ENCODE measurements around the gene IFRD1.
"Not testable (repeated sequence)": the region's sequence is repeated elsewhere in the genome, so short reads cannot be mapped to it uniquely, and the experiment has no call there.

IFRD1 gene

DNA sequence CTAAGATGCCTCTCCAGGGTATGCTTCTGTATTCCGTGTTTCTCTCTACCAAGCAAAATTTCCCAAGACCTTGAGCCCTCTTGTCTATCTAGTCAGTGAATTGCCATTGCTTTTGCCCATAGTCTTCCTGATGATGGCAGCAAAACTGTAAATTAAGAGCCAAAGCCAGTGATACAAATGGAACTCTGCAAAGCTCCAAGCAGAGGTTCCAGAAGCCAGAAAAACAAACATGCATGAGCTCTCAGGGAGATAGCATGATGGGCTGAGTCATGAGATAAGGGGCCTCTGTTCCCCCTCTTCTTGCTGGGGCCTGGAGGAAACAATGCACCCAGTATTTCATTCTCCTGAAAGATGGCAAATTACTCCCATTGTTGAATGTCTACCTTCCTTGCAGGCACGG lies 55.2 kb downstream of the IFRD1 start:
- Mint-ChIP-seq H3K9me3 (no peaks in the 10 kb centered on the region), H3K4me3 (no peak overlapping the region), H3K4me1 (ENCODE audit: low read depth) (peaks cover 6% of the 10 kb centered on the region), H3K27ac (no peak overlapping the region), H3K27me3 (ENCODE audit: low read depth) (peaks cover 2% of the 10 kb centered on the region), H3K36me3 (ENCODE audit: low read depth) (no peaks in the 10 kb centered on the region)
- DNase-seq (ENCODE audit: low spot score): no peak

DNA sequence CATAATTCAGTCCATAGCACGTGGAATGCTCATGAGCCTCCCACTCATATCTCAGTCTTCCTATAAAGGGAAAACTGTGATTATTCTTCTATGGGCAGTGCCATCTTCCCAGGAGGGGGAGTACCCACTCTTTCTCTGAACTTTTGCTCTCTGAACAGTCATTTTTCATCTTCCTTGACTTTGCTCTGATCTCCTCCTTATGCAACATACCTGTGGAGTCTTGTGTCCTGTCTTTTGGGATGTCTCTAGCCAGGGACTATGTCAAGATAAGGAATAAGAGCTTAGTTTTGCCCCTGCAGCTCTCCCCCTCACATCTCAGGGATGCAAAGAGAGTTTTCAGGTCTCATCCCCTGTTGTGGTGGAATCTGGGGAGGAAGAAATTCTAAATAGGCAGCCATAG lies 58.1 kb downstream of the IFRD1 start:
- H3K9me3 Mint-ChIP-seq: no peaks in the 10 kb centered on the region
- no peak for DNase-seq (ENCODE audit: low spot score)
- peaks cover 10% of the 10 kb centered on the region for H3K4me1 Mint-ChIP-seq (ENCODE audit: low read depth)
- H3K27ac Mint-ChIP-seq: no peak overlapping the region
- no peak overlapping the region for H3K4me3 Mint-ChIP-seq
- H3K27me3 Mint-ChIP-seq (ENCODE audit: low read depth): no peaks in the 10 kb centered on the region
- no peaks in the 10 kb centered on the region for H3K36me3 Mint-ChIP-seq (ENCODE audit: low read depth)

DNA sequence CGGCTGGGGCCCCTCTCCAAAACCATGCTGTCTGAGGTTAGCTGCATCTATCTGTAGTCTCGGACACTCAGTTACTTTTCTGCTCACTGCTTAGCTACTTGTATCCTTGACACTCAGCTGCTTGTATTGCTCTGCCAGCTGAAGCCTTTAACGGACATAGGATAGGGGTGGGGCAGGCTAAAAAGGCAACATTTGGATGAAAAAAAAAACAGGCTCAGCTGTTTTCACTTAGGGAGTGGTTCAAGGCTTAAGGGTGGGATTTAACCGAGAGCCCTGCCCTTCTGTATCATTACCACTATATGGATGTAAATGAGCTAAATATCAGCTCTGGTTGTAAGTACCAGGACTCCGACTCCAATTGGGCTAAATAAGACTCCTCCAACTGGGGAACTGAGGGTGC lies 59.1 kb downstream of the IFRD1 start:
- Mint-ChIP-seq H3K4me3 (no peak overlapping the region), H3K9me3 (no peaks in the 10 kb centered on the region), H3K27me3 (ENCODE audit: low read depth) (no peaks in the 10 kb centered on the region), H3K27ac (no peak overlapping the region), H3K36me3 (ENCODE audit: low read depth) (no peaks in the 10 kb centered on the region), H3K4me1 (ENCODE audit: low read depth) (peaks cover 10% of the 10 kb centered on the region)
- DNase-seq (ENCODE audit: low spot score): no peak

DNA sequence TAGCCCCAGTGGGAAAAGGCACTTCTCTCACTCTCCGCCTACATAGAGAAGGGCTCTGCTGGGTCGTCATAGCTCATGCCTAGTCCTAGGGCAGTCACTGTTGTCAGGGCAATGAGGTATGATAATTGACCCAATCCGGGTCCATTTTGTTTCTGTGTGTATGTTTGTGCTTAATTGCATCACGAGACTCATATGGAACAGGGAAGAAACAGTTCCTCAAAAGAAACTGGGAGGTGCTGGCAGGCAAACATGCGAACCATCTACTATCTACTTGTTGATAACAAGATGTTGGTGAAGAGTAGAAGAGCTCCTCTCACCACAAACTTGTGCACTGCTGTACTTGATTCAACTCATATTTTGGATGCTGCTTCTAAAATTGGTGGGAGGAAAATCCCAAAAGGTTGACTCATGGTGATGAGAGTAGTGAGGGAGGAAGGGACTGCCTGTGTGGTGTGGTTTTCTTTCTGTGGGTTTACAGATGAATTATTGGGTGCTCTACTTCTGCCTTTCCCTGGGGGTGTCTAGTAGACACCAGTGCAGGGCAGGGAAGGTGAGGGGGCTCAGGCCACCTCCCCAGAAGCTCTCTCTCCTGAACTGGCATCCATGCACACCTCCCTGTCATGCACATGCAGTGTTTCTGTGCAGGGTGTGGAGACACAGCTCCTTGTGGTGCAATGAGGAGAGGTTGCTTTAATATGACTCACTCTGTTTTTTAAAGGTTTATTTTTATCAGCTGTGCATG lies 59.9 kb downstream of the IFRD1 start:
- peaks cover 10% of the 10 kb centered on the region for H3K4me1 Mint-ChIP-seq (ENCODE audit: low read depth)
- DNase-seq (ENCODE audit: low spot score): peak; percentile 56
- H3K36me3 Mint-ChIP-seq (ENCODE audit: low read depth): no peaks in the 10 kb centered on the region
- no peaks in the 10 kb centered on the region for H3K27me3 Mint-ChIP-seq (ENCODE audit: low read depth)
- no peaks in the 10 kb centered on the region for H3K9me3 Mint-ChIP-seq
- H3K4me3 Mint-ChIP-seq: no peak overlapping the region
- H3K27ac Mint-ChIP-seq: no peak overlapping the region

DNA sequence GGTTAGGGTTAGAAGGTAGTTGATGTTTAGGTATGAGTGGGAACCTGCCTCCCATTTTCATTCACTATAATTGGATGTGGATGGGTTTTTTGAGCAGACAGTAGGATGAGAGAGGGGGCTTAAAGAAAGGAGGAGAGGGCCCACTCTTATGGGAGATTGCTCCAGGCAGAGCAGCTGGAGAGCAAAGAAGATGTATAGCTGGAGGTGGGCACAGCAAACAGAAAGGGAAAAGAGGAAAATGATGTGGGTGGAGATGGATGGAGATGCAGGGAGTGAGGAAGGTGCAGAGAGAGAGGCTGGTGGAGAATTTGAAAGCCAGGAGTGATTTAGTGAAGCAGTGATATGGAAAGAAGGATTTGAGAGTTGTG lies 60.5 kb downstream of the IFRD1 start:
- no peak for DNase-seq (ENCODE audit: low spot score)
- Mint-ChIP-seq H3K9me3 (no peaks in the 10 kb centered on the region), H3K36me3 (ENCODE audit: low read depth) (no peaks in the 10 kb centered on the region), H3K27me3 (ENCODE audit: low read depth) (no peaks in the 10 kb centered on the region), H3K4me3 (no peak overlapping the region), H3K4me1 (ENCODE audit: low read depth) (peaks cover 10% of the 10 kb centered on the region), H3K27ac (no peak overlapping the region)

DNA sequence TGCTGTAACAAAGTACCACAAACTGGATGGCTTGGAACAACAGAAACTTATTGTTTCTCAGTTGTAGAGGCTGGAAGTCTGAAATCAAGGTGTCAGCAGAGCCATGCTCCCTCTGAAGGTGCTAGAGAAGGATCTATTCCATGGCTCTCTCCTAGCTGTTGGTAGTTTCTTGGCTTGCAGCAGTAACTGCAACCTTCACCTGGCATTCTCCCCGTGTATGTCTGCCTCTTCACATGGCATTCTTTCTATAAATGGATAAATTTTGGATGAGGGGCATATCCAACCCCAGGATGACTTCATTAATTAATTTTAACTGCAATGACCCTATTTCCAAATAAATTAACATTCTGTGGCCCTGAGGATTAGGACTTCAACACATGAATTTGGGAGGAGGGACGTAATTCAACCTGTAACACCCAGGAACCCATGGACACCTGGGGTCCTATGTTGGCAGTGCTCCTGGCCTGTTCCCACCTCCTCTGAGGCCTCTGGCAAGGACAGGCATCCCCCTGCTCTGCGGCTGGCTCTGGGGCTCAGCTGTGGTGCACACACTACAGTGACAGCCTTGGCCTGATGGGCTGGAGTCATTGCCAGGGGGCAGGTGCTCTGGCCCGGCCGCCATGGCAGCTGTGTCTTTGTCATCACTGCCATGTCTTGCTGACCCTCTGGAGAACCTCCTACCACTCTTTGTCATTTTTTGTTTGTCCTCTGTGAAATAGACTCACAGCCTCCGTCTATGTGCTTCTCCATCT lies 61.4 kb downstream of the IFRD1 start:
- peaks cover 10% of the 10 kb centered on the region for H3K4me1 Mint-ChIP-seq (ENCODE audit: low read depth)
- H3K4me3 Mint-ChIP-seq: no peak overlapping the region
- no peak overlapping the region for H3K27ac Mint-ChIP-seq
- DNase-seq (ENCODE audit: low spot score): no peak
- no peaks in the 10 kb centered on the region for H3K36me3 Mint-ChIP-seq (ENCODE audit: low read depth)
- H3K9me3 Mint-ChIP-seq: no peaks in the 10 kb centered on the region
- H3K27me3 Mint-ChIP-seq (ENCODE audit: low read depth): no peaks in the 10 kb centered on the region

DNA sequence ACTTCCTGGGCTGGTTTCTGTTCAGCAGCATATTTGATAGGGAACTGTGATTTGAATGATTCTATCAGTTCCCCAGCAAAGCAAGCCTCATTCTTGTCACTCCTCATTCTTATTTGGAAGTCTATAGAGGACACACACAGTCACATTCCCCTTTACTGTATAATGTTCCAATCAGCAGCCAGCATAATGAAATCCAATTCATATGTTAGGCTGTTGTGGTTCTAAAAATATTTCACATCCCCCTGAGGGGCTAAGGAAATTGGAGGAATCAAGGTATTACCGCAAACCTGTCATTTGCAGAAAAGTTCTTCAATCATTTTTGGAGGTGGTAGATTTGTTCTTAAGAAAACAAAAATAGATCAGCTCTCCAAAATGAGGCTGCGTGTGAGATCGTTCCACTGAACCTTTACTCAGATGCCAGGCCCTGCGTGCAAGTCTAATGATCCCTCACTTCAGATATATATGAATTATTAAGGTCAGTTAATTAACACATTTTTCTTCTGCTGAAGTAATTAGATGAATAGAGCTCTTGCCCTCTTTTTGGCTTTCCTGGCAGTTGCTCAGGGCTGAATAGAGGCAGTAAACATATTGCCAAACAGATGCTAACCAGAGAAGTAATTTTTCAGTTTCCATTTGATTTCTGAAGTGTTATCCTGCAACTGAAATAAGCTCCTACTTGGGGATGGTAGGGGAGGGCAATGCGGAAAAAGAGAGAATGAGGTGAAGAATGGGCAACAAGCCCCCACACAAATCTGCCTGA lies 62.4 kb downstream of the IFRD1 start:
- Mint-ChIP-seq H3K27ac (no peak overlapping the region), H3K27me3 (ENCODE audit: low read depth) (peaks cover 3% of the 10 kb centered on the region), H3K4me3 (no peak overlapping the region), H3K9me3 (no peaks in the 10 kb centered on the region), H3K36me3 (ENCODE audit: low read depth) (no peaks in the 10 kb centered on the region), H3K4me1 (ENCODE audit: low read depth) (peaks cover 10% of the 10 kb centered on the region)
- DNase-seq (ENCODE audit: low spot score): no peak

DNA sequence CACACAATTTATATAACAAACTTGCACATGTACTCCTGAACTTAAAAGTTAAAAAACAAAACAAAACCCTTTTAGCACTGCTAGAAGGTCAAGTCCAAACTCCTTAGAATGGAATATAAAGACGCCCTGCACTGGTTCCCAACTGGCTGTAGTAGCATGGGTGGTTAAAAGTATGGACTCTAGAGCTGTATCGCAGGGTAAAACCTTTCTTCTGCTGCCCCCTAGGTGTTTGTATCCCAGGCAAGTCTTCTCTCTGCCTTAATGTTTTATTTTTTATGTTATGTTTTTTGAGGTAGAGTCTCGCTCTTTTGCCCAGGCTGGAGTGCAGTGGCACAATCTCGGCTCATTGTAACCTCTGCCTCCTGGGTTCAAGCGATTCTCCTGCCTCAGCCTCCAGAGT lies 65.7 kb downstream of the IFRD1 start:
- Mint-ChIP-seq H3K36me3 (ENCODE audit: low read depth) (no peaks in the 10 kb centered on the region), H3K9me3 (no peaks in the 10 kb centered on the region), H3K4me3 (no peak overlapping the region), H3K27me3 (ENCODE audit: low read depth) (peaks cover 8% of the 10 kb centered on the region), H3K4me1 (ENCODE audit: low read depth) (no peaks in the 10 kb centered on the region), H3K27ac (no peak overlapping the region)
- DNase-seq (ENCODE audit: low spot score): no peak

DNA sequence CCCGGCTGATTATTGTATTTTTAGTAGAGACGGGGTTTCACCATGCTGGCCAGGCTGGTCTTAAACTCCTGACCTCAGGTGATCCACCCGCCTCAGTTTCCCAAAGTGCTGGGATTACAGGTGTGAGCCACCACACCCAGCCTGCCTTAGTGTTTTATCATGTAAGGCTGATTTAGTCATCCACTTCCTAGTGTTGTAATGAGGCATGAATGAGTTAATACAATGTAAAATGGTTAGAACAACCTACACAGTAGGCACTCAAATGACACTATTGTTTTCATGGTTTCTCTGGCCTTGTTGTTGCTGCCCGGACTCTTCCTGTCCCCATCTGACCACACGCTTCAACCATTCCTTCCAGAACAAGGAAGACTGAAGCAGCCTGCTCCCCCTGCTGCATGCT lies 66.2 kb downstream of the IFRD1 start:
- not testable (repeated sequence) for H3K27ac Mint-ChIP-seq; H3K4me3 Mint-ChIP-seq; H3K27me3 Mint-ChIP-seq (ENCODE audit: low read depth); H3K4me1 Mint-ChIP-seq (ENCODE audit: low read depth); H3K36me3 Mint-ChIP-seq (ENCODE audit: low read depth); DNase-seq (ENCODE audit: low spot score); H3K9me3 Mint-ChIP-seq

DNA sequence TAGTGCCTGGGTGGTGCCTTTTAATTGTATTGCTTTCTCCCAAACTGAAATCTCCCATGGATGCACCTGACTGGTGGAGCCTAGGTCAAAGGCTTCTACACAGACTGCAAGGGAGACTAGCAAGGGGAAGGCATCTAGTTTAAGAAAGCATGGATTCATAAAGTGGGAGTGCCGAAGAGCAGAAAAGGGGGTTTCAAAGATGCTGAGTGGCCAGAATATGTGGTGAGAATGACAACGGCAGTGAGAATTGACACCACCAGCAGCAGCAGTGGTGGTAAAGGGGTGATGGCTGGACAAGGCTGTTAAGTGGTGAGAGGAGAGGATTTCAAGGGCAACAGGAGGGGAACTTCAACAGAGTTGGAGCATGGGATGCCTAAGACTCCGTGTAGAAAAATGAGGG lies 67.2 kb downstream of the IFRD1 start:
- no peaks in the 10 kb centered on the region for H3K4me1 Mint-ChIP-seq (ENCODE audit: low read depth)
- no peak for DNase-seq (ENCODE audit: low spot score)
- no peak overlapping the region for H3K27ac Mint-ChIP-seq
- H3K4me3 Mint-ChIP-seq: no peak overlapping the region
- H3K9me3 Mint-ChIP-seq: no peaks in the 10 kb centered on the region
- no peaks in the 10 kb centered on the region for H3K36me3 Mint-ChIP-seq (ENCODE audit: low read depth)
- H3K27me3 Mint-ChIP-seq (ENCODE audit: low read depth): peaks cover 8% of the 10 kb centered on the region

DNA sequence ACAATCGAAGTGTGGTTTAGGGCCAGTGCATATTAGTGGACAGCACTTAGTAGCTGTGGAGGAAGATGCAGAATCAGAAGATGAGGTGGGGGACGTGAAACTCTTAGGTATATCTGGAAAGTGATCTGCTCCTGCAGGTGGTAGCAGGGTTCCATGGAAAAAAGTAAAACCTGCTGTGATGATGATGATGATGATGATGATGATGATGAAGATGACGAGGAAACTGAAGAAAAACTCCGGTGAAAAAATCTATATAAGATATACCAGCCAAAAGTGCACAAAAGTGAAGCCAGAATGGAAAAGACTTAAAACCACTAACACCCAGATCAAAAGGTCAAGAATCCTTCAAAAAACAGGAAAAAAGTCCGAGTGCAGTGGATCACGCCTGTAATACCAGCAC lies 70.5 kb downstream of the IFRD1 start:
- Mint-ChIP-seq H3K9me3 (no peaks in the 10 kb centered on the region), H3K36me3 (ENCODE audit: low read depth) (no peaks in the 10 kb centered on the region), H3K27ac (no peak overlapping the region), H3K4me3 (no peak overlapping the region), H3K4me1 (ENCODE audit: low read depth) (no peaks in the 10 kb centered on the region), H3K27me3 (ENCODE audit: low read depth) (peaks cover 8% of the 10 kb centered on the region)
- no peak for DNase-seq (ENCODE audit: low spot score)

DNA sequence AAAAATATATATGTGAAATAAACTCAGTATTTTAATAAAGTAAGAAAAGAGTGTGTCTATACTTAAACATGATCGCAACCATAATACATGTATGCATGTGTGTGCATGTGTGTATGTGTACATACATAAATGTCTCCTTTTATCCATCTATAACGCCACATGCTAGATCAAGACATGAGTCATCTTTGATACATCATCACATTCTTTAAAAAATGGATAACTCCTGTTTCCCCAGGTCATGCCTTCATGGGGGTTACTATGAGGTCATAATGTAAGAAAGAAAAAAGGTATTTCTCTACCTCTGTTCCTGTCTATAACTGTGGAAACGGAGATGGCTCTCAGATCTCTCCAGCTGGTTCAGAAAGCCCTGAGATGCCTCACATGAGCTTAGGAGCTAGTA lies 71.7 kb downstream of the IFRD1 start:
- no peak overlapping the region for H3K27ac Mint-ChIP-seq
- H3K4me1 Mint-ChIP-seq (ENCODE audit: low read depth): no peaks in the 10 kb centered on the region
- H3K27me3 Mint-ChIP-seq (ENCODE audit: low read depth): peaks cover 8% of the 10 kb centered on the region
- no peaks in the 10 kb centered on the region for H3K9me3 Mint-ChIP-seq
- no peak overlapping the region for H3K4me3 Mint-ChIP-seq
- H3K36me3 Mint-ChIP-seq (ENCODE audit: low read depth): no peaks in the 10 kb centered on the region
- no peak for DNase-seq (ENCODE audit: low spot score)

DNA sequence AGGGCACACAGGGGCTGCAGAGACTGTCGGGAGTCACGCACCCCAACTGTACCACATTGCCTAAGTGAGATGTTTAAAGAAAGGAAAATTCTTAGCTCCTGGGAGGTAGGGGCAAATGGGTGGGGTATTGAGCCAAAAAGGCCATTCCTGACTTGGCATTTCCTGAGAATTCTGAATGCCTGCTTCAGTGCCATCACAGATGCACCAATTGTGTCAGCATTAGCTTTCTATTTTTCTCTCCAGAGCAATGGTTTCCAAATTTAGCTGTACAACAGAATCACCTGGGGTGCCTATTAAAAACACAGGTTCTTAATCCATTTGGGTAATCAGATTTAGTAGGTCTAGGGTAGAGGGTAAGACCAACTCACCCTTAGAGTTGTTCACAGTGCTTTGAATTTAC lies 73.6 kb downstream of the IFRD1 start:
- Mint-ChIP-seq H3K4me3 (no peak overlapping the region), H3K9me3 (no peaks in the 10 kb centered on the region), H3K36me3 (ENCODE audit: low read depth) (no peaks in the 10 kb centered on the region), H3K27ac (no peak overlapping the region), H3K27me3 (ENCODE audit: low read depth) (peaks cover 7% of the 10 kb centered on the region), H3K4me1 (ENCODE audit: low read depth) (no peaks in the 10 kb centered on the region)
- no peak for DNase-seq (ENCODE audit: low spot score)

Measured in T-helper 2 cell treated with Interferon-gamma antibody and Interleukin-4, amounts not matched to agents 5 μg/mL and 100 μg/mL, for 36 hours (primary cell).